Measurements from ENCODE around the gene TCEAL5.
"Not testable (repeated sequence)": the region's sequence is repeated elsewhere in the genome, so short reads cannot be mapped to it uniquely, and the experiment has no call there.

The TCEAL5 gene

DNA sequence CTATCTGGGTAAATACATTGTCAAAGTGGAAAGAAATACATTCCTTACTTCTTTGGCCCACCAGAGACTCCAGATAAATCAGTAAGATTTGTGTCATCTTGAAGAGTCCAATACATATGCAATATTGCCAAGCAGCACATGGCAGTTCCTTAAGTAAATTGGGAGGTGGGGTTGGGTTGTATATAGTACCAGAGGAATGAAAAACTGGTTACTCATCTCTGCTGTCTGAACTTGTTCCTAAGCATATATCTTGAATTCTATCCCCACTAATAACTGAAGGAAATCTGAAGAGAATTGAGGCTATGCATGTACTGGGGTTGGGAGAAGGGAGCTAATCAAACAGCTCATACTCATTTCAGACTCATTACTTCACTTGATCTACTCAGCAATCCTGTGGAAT is 36.4 kb downstream of the TCEAL5 start:
- ChIA-PET CTCF (no interaction called here), POLR2A (interaction anchor here (2.0 kb wide), 1 partner anchor 15 kb away, joined by 7 read pairs; the partner anchor contains the start of gene TCEAL8)
- DNase-seq (ENCODE audit: extremely low spot score): no peak
- no peak for TF ChIP-seq NFRKB (IDR thresholded peaks at IDR 0.05)
- TF ChIP-seq ARNT (IDR thresholded peaks at IDR 0.05): no peak

DNA sequence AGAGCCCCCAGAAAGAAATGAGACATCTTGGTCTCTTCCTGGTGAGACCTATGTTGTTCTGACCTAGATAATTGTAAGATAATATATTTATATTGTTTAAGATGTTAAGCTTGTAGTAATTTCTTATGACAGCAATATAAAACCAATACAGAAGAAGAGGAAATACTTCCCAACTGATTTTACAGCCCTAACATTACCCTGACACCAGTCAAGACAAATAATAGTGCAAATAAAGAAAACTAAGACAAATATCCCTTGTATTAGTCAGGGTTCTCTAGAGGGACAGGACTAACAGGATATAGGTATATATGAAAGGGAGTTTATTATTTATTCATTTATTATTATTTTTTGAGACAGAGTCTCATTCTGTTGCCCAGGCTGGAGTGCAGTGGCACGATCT is 40.3 kb downstream of the TCEAL5 start:
- no peak for DNase-seq (ENCODE audit: extremely low spot score)
- ChIA-PET POLR2A (interaction anchor here (1.3 to 1.6 kb wide), 2 partner anchors 17 to 19 kb away, joined by 3 to 4 read pairs; partner anchors contain the start of gene TCEAL8), CTCF (no interaction called here)
- TF ChIP-seq BHLHE40 (IDR thresholded peaks at IDR 0.05; ENCODE audit: borderline replicate concordance) (no peak), LEF1 (IDR thresholded peaks at IDR 0.05; ENCODE audit: borderline replicate concordance) (no peak), FOXK2 (IDR thresholded peaks at IDR 0.05) (no peak), FOXA1 (IDR thresholded peaks at IDR 0.05) (no peak), TARDBP (IDR thresholded peaks at IDR 0.05) (no peak), SP1 (IDR thresholded peaks at IDR 0.05) (no peak), ZNF384 (IDR thresholded peaks at IDR 0.05) (no peak), FOXM1 (IDR thresholded peaks at IDR 0.05; ENCODE audit: borderline replicate concordance) (no peak)
- TF ChIP-seq, protein P1, sequence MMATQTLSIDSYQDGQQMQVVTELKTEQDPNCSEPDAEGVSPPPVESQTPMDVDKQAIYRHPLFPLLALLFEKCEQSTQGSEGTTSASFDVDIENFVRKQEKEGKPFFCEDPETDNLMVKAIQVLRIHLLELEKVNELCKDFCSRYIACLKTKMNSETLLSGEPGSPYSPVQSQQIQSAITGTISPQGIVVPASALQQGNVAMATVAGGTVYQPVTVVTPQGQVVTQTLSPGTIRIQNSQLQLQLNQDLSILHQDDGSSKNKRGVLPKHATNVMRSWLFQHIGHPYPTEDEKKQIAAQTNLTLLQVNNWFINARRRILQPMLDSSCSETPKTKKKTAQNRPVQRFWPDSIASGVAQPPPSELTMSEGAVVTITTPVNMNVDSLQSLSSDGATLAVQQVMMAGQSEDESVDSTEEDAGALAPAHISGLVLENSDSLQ (IDR thresholded peaks at IDR 0.05): no peak

DNA sequence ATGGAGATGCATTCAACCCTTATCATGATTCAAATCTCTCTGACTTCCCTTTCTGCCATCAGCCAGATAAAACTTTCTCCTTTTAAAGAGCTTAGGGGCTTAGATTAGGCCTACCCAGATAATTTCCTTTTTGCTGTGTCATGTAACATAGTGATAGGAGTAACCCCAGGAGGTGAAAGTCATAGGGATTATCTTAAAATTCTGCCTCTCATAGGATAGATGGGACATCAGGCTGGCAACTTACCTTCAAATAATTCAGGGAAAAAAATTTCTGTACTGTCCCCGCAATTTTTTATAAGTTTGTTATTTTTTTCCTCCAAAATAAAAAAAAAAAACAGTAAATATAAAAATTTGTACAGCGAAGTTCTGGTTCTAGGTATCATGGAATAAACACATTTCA is 40.9 kb downstream of the TCEAL5 start:
- CTCF ChIA-PET; DNase-seq (ENCODE audit: extremely low spot score): not testable (repeated sequence)
- POLR2A ChIA-PET: interaction anchor here (0.8 to 1.3 kb wide), 2 partner anchors 13 to 20 kb away, joined by 3 read pairs; partner anchors contain the start of gene TCEAL8

DNA sequence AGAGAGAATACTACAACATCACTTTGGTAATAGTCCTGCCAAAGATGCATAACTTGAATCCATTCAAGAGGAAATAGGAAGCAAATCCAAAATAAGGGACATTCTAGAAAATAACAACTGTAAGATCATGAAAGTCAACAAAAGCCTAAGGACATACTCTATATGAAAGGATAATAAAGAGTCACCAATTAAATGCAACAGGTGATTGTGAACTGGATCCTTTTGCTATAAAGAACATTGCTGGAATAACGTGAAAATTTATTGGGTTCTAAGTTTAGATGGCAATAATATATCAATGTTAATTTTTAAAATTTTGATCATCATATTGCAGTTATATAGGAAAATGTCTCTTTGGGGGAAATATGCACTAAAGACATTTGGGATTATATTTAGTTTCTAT is 41.7 kb downstream of the TCEAL5 start:
- no peak for TF ChIP-seq NFRKB (IDR thresholded peaks at IDR 0.05)
- TF ChIP-seq FOXK2 (IDR thresholded peaks at IDR 0.05): no peak
- POLR2A ChIA-PET: interaction anchor here (0.8 kb wide), 1 partner anchor 13 kb away, joined by 3 read pairs; no protein-coding TSS in a partner anchor
- CTCF ChIA-PET: no interaction called here
- DNase-seq (ENCODE audit: extremely low spot score): no peak

DNA sequence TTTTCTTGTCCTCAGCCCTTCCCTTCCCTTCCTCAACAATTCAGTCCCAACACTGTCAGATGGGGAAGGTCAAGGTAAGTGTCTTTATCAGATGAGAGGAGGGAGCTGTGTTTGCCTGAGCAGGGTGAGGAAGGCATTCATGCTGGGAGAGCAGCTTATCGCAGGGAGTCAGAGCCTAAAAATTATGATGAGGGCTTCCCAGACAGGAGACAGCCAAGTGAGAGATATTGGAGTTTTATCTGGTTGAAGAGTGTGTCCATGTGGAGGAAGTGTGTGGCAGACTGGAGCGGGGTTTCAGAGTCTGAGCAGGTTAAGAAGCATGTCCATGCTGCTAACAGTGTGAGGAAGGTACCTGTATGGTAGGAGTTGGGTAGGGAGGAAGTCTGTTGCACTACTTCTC is 43.3 kb downstream of the TCEAL5 start:
- no peak for TF ChIP-seq FOXA1 (IDR thresholded peaks at IDR 0.05)
- TF ChIP-seq CTBP1 (IDR thresholded peaks at IDR 0.05; ENCODE audit: borderline replicate concordance): no peak
- no peak for TF ChIP-seq ZNF384 (IDR thresholded peaks at IDR 0.05)
- TF ChIP-seq SP1 (IDR thresholded peaks at IDR 0.05): no peak
- no peak for TF ChIP-seq ELF4 (IDR thresholded peaks at IDR 0.05)
- ChIA-PET POLR2A (no interaction called here), CTCF (no interaction called here)
- DNase-seq (ENCODE audit: extremely low spot score): no peak

DNA sequence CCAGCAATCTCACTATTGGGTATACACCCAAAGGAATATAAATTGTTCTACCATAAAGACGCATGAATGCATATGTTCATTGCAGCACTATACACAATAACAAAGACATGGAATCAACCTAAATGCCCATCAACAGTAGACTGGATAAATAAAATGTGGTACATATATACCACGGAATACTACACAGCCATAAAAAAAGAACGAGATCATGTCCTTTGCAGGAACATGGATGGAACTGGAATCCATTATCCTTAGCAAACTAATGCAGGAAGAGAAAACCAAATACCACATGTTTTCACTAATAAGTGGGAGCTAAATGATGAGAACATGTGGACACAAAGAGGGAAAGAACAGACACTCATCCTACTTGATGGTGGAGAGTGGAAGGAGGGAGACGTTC is 50.6 kb downstream of the TCEAL5 start:
- POLR2A ChIA-PET; DNase-seq (ENCODE audit: extremely low spot score); CTCF ChIA-PET: not testable (repeated sequence)
- TF ChIP-seq, protein P1 (IDR thresholded peaks at IDR 0.05): 0 out of 2 replicates have a peak, but pooled peaks have one; percentile 5

Measured in HEK293T (cell line).